Measurements from ENCODE around the gene CAPN5.

Gene CAPN5

GRCh38 chr11:77136074-77136473 is 69.3 kb downstream of the CAPN5 start:
- DNase-seq (ENCODE audit: low read depth), result no peak

DNA sequence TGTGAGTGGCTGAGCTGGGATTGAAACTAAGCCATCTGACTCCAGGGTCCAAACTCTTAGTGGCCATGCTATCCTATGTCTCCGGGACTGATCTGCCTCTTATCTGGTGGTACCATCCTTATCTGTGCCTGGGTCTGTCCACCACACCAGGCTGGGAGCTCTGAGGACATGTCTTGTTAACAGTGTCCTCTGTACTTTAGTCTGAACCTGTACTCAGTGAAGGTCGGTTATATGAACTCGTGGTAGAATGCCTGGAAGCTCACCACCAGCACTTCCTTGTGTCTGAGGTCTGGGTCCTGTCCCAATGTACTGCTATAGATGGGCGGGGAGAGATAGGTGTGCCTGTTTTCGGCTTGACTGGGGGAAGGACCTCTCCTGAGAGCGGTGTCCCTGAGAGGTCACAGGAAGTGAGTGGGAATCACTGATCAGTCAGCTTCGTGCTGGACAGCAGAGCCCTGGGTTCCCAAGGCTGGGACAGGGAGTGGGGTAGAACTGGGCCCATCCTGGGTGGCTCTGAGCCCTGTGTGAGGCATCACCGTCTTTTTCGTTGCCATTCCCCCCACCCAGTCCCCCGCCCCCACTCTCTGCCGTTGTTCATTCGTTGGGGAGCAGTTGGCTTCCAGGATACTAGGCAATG is 70.1 kb downstream of the CAPN5 start:
- DNase-seq (ENCODE audit: low read depth), result no peak

- DNase-seq (ENCODE audit: low read depth), result no peak
Observed at GRCh38 chr11:77137421-77137820, 70.7 kb downstream of the CAPN5 start.

- no peak for DNase-seq (ENCODE audit: low read depth)
Observed at GRCh38 chr11:77138106-77138649, 71.4 kb downstream of the CAPN5 start.

DNA sequence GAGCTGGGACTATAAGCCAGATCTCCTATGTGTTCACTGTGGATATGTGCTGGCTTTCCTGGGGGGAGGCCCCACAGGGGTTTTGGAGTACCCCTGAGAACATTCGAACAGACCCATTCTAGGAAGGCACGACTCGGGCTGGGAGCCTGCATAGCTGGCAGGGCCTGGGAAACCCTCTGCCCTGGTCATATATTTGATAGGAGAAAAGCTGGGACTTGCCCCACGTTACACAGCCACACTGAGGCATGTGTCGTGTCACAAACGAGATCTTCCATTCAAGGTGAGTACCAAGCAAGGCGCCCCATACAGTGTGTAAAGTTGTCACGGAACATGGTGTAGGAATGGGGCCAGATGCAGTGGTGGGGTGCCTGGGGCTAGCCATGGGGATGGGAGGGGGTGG is 72.4 kb downstream of the CAPN5 start:
- DNase-seq (ENCODE audit: low read depth), result no peak

GRCh38 chr11:77140231-77140851 is 73.6 kb downstream of the CAPN5 start:
- no peak for DNase-seq (ENCODE audit: low read depth)

DNA sequence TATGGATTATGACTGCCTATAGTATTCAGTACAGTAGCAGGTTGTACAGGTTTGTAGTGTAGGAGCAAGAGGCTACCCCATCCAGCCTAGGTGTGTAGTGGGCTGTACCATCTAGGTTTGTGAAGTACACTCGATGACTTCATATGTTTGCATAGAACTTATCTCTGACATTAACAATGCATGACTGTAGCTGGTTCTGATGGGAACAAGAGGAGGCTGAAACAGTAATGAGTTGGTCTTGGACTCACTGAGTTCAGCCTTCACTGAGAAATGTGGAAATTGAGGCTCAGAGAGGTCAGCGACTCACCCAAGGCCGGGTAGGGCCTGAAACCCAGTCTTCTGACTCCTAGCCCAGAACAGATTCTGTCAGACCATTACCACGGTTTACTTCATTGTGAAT is 74.3 kb downstream of the CAPN5 start:
- no peak for DNase-seq (ENCODE audit: low read depth)

GRCh38 chr11:77141475-77141874 is 74.7 kb downstream of the CAPN5 start:
- DNase-seq (ENCODE audit: low read depth), result no peak

DNA sequence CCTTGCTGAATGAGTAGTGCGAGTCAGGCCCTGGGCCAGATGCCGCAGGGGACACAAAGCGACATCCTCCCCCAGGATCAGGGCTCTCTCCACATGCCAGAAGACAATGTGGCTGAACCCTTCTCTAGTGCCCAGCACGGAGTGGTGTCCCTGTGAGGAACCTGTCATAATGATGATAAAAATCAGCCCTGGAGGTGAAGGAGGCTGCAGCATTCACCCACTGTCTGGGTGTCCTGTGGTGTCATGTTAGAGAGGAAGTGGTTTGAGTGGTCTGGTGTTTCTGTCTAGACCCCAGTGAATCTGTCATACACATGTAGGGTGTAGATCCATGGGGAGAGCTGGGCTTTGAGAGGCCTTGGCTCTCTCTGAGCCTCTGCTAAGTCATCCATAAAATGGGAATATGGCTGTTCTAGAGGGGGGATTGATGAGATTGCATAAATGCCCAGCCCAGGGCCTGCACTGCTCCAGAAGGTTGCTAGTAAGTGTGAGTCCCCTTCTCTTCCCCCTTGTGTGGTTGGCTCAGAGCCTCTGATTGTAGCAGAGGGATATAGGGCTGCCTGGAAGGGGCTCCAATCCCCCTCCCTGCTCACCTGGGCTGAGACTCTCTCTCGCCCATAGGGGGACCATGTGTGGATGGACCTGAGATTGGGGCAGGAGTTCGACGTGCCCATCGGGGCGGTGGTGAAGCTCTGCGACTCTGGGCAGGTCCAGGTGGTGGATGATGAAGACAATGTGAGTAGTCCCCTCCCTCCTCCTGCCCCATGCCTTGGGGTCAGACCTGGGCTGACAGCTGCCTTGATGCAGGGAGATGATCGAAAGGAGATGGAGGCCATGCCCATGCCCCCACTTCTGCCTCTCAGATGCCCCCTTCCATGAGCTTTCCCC is 75.6 kb downstream of the CAPN5 start:
- DNase-seq (ENCODE audit: low read depth), result no peak

DNA sequence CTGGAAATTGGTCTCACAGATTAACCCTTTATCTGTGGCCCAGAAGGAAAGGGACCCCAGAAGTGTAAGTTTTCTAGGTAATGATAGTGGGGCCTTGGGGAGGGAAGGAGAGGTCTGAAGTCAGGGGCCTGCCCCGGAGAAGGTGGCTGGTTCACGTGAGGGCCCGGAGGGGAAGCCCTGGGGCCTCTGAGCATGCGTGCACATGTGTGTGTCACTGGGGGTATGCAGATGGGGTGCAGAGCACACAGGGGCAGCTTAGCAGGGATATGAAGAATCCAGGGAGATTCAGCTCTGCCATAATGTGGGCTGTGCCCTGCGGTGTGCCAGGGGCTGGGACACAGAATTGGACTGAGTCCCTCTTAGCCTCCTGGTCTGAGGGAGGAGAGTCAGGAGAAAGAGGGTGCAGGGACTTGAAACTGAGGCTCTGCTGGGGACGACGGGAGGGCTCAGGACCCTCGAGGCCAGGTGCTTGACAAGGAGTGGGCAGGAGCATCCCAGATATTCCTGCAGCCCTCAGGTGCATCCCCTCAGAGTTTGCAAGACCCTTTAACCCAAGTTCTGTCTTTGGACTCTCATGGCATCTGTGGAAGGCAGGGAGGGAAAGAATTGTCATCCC is 76.7 kb downstream of the CAPN5 start:
- no peak for DNase-seq (ENCODE audit: low read depth)

- DNase-seq (ENCODE audit: low read depth), result no peak
Observed at GRCh38 chr11:77144196-77144856, 77.6 kb downstream of the CAPN5 start.

DNA sequence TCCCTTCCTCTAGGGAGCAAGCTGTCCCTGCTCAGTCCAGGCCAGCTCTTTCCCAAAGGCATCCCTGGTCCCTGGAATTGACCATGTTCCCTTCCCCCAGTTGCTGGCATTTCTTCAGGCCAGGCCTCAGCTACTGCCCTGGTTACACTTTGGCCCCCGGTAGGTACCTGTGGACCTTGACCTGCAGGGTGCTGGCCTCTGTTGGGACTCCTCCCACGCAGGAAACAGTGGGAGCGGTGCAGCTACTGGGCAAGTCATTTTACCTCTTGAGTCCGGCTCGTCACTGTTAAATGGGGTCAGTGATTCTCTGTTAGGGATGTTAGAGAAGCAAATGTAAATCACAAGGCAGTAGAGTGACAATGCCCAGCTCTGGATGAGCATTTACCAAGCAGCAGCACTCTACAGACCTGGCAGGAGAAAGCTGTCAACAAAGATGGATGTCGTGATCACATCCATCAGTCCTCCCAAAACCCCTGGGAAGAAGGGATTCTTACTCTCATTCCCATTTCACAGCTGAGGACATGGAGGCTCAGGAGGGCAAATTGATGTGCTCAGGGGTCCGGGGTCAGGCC is 78.2 kb downstream of the CAPN5 start:
- DNase-seq (ENCODE audit: low read depth), result no peak

DNA sequence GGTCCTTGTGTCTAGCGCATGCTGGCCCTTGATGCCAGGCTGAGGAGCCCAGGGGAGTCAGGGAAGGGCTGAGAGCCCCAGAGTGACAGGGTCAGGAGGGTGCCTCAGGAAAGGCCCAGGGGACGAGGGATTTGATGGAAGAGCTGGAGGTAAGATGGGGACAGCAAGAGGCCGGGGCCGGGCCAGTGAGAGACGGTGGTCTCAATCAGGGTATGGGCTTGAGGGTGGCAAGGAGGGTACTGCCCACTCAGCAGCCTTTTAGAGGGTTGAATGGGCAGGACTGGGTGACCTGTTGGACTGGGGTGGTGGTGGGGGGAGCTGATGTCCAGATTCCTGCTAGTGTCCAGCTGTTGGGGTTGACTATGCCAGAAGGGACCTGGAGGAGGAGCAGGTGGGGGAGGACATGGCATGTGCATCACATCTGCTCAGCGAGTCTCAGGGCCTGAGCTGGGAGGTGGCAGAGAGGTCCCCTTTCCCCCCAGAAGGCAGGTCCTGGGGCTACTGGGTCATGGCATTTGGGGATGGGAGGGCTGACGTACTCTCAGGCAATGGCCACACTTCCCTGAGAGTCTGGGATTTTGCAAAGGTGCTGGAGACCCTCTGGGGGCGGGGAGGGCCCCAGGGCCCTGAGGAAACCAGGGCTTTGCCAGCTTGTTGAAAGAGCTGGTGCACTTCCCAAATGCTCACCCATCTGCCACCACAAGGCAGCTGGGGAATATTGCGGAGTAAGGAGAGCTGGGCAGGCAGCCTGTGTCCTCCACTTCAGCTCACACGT is 79.7 kb downstream of the CAPN5 start:
- no peak for DNase-seq (ENCODE audit: low read depth)

DNA sequence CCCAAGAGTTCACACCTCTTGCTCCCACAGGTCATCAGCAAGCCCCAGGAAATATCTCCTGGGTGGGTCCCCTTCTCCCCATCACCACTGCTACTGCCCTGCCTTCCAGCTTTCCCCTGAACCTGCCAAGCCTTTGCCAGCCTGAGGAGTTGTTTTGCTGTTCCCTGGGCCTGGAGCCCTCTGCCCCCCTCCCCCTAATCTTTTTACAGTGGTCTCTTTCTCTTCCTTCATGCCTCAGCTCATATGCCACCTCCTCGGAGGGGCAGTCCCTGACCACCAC is 80.2 kb downstream of the CAPN5 start:
- no peak for DNase-seq (ENCODE audit: low read depth)

- no peak for DNase-seq (ENCODE audit: low read depth)
Observed at GRCh38 chr11:77147668-77148321, 81.0 kb downstream of the CAPN5 start.

GRCh38 chr11:77148963-77149715 is 82.4 kb downstream of the CAPN5 start:
- no peak for DNase-seq (ENCODE audit: low read depth)

- no peak for DNase-seq (ENCODE audit: low read depth)
Observed at GRCh38 chr11:77149716-77150392, 83.1 kb downstream of the CAPN5 start.

- DNase-seq (ENCODE audit: low read depth), result no peak
Observed at GRCh38 chr11:77150836-77151235, 84.1 kb downstream of the CAPN5 start.
